Measurements from ENCODE around the gene SEMA4C. TPM values are rescaled to one million over a fixed set of nuclear protein-coding genes. Genes with fewer than 3 reads are reported as not detected.
A peak's percentile ranks its signal among the peaks of the same experiment; 100 is the strongest.
"Not testable (repeated sequence)": the region's sequence is repeated elsewhere in the genome, so short reads cannot be mapped to it uniquely, and the experiment has no call there.

SEMA4C gene
- total RNA-seq, 1 donor from 2014 or later: 58.1 TPM

DNA sequence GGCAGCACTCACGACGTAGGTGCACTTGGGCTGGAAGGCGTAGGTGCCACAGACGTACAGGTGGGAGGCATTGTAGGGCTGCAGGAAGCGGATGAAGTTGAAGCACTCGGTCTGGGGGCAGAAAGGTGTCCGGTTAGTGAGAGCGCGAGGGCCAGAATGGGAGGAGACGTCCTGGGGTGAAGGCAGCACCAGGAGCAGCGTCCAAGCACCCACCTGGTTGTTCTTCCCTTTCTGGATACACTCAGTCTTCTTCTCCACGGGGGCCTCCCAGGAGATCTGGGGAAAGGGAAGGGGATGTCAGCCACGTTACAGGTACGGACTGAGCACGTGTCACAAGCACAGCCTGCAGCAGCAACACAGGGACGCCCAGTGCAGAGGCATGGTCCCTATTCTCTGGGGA is 4.2 kb downstream of the SEMA4C start:
- Mint-ChIP-seq H3K4me3 (no peak overlapping the region), H3K27me3 (no peaks in the 10 kb centered on the region), H3K9me3 (no peaks in the 10 kb centered on the region), H3K36me3 (peaks cover 13% of the 10 kb centered on the region), H3K27ac (peak overlapping the region; percentile 39), H3K4me1 (ENCODE audit: unreplicated experiment) (peaks cover 10% of the 10 kb centered on the region)
- TF ChIP-seq, protein P1, sequence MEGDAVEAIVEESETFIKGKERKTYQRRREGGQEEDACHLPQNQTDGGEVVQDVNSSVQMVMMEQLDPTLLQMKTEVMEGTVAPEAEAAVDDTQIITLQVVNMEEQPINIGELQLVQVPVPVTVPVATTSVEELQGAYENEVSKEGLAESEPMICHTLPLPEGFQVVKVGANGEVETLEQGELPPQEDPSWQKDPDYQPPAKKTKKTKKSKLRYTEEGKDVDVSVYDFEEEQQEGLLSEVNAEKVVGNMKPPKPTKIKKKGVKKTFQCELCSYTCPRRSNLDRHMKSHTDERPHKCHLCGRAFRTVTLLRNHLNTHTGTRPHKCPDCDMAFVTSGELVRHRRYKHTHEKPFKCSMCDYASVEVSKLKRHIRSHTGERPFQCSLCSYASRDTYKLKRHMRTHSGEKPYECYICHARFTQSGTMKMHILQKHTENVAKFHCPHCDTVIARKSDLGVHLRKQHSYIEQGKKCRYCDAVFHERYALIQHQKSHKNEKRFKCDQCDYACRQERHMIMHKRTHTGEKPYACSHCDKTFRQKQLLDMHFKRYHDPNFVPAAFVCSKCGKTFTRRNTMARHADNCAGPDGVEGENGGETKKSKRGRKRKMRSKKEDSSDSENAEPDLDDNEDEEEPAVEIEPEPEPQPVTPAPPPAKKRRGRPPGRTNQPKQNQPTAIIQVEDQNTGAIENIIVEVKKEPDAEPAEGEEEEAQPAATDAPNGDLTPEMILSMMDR (conservative IDR thresholded peaks at IDR 0.05): no peak
- DNase-seq (ENCODE audit: extremely low spot score, unreplicated experiment): no peak

DNA sequence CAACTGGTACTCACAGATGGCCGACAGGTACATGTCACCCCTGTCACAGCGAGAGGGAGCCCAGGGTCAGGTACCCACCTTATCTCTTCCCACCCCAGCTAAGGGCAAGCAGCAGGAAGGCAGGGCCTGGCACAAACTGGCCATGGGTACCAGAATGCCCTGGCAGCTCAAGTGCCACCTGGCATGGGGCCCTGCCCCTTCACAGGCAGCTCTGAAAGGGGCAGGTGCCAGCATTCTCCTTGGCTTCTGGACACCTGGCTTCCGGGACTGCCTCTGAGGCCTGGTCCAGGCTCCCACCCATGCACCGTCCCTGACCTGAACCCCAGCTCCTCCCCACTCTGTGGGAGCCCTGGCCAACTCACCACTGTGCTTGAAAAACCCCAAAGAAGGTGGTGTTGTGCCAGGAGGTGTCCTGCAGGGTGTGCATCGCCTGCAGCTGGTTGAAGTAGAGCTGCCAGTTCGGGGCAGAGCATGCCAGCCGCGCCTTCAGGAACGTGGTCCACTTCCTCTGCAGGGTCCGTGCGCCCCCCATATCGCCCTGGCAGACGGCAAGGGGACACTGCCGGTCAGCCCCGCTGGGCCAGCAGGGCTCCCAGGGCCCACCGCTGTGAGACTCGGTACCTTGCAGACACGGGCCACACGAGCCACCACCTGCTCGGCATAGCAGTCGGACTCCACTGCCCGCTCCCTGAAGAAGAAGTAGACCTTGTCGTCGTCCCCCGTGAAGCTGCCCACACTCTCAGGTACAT is 5.4 kb downstream of the SEMA4C start:
- H3K36me3 Mint-ChIP-seq: peaks cover 16% of the 10 kb centered on the region
- no peak overlapping the region for H3K27ac Mint-ChIP-seq
- DNase-seq (ENCODE audit: extremely low spot score, unreplicated experiment): no peak
- H3K9me3 Mint-ChIP-seq: no peaks in the 10 kb centered on the region
- no peaks in the 10 kb centered on the region for H3K27me3 Mint-ChIP-seq
- H3K4me1 Mint-ChIP-seq (ENCODE audit: unreplicated experiment): peaks cover 14% of the 10 kb centered on the region
- H3K4me3 Mint-ChIP-seq: no peak overlapping the region
- TF ChIP-seq, protein P1 (conservative IDR thresholded peaks at IDR 0.05): no peak

GRCh38 chr2:96863575-96864342 is 6.1 kb downstream of the SEMA4C start:
- peak overlapping the region; percentile 7 for H3K27ac Mint-ChIP-seq
- TF ChIP-seq, protein P1 (conservative IDR thresholded peaks at IDR 0.05): no peak
- H3K4me3 Mint-ChIP-seq: no peak overlapping the region
- H3K36me3 Mint-ChIP-seq: peaks cover 16% of the 10 kb centered on the region
- H3K27me3 Mint-ChIP-seq: no peaks in the 10 kb centered on the region
- no peak for DNase-seq (ENCODE audit: extremely low spot score, unreplicated experiment)
- H3K9me3 Mint-ChIP-seq: no peaks in the 10 kb centered on the region
- H3K4me1 Mint-ChIP-seq (ENCODE audit: unreplicated experiment): peaks cover 21% of the 10 kb centered on the region

DNA sequence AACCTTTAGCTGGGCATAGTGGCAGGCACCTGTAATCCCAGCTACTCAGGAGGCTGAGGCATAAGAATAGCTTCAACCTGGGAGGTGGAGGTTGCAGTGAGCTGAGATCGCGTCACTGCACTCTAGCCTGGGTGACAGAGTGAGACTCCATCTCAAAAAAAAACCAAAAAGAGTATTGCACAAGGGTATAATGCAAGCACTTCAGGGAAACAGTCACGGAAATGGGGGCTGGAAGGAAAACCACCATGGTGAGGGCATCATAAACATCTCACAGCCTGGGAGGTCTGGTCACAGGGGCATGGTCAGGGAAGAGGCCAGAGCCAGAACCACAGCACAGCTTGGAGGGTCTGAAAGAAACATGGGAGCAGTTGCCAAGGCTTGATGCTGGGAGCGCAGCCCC is 6.8 kb downstream of the SEMA4C start:
- not testable (repeated sequence) for H3K27me3 Mint-ChIP-seq; DNase-seq (ENCODE audit: extremely low spot score, unreplicated experiment); H3K4me3 Mint-ChIP-seq; H3K9me3 Mint-ChIP-seq
- Mint-ChIP-seq H3K27ac (peak overlapping the region; percentile 7), H3K36me3 (peaks cover 16% of the 10 kb centered on the region), H3K4me1 (ENCODE audit: unreplicated experiment) (peaks cover 22% of the 10 kb centered on the region)

- Mint-ChIP-seq H3K27me3 (no peaks in the 10 kb centered on the region), H3K27ac (no peak overlapping the region), H3K4me3 (no peak overlapping the region), H3K36me3 (peaks cover 16% of the 10 kb centered on the region), H3K9me3 (no peaks in the 10 kb centered on the region), H3K4me1 (ENCODE audit: unreplicated experiment) (peaks cover 23% of the 10 kb centered on the region)
- no peak for DNase-seq (ENCODE audit: extremely low spot score, unreplicated experiment)
- TF ChIP-seq, protein P1 (conservative IDR thresholded peaks at IDR 0.05): no peak
Measured at GRCh38 chr2:96861074-96861473, 8.8 kb downstream of the SEMA4C start.

Measured in type B pancreatic cell (in vitro differentiated cells).